Type B pancreatic cell (in vitro differentiated cells): Measurements from ENCODE around the gene RAB35. TPM values are rescaled to one million over a fixed set of nuclear protein-coding genes. Genes with fewer than 3 reads are reported as not detected.

Experiments
- DNase-seq: peaks from one replicate; pipeline ENCODE4 v3.0.0; 2021; ENCODE audit warnings: mixed read lengths; ENCODE audit not compliant: unreplicated experiment; ENCODE audit errors: extremely low spot score
- H3K27ac Mint-ChIP-seq: 2 replicates; pipeline ENCODE4 v1.8.0; 2021; ENCODE audit warnings: mild to moderate bottlenecking, mixed read lengths
- H3K27me3 Mint-ChIP-seq: 2 replicates; pipeline ENCODE4 v1.8.0; 2021; ENCODE audit warnings: mixed read lengths
- H3K36me3 Mint-ChIP-seq: 2 replicates; pipeline ENCODE4 v1.8.0; 2021; ENCODE audit warnings: mixed read lengths
- H3K4me1 Mint-ChIP-seq: one replicate; pipeline ENCODE4 v1.8.0; 2021; ENCODE audit warnings: mixed read lengths; ENCODE audit not compliant: unreplicated experiment
- H3K4me3 Mint-ChIP-seq: 2 replicates; pipeline ENCODE4 v1.8.0; 2021; ENCODE audit warnings: mild to moderate bottlenecking, mixed read lengths
- H3K9me3 Mint-ChIP-seq: 2 replicates; pipeline ENCODE4 v1.8.0; 2021; ENCODE audit warnings: mixed read lengths
- total RNA-seq: library from RNA; stranded (reverse); gene quantifications from 2 replicates; pipeline ENCODE4 v1.2.1, GENCODE V29; 2021; ENCODE audit warnings: low replicate concordance
- TF ChIP-seq, protein P1 (sequence below): fragments of 200-600 bp; sonication (generic); conservative IDR thresholded peaks from 2 replicates; pipeline ENCODE4 v1.5.0; 2021; ENCODE audit warnings: antibody characterized with exemption, mild to moderate bottlenecking

RAB35 gene
- total RNA-seq, 1 donor from 2014 or later, result 42.3 TPM

DNA sequence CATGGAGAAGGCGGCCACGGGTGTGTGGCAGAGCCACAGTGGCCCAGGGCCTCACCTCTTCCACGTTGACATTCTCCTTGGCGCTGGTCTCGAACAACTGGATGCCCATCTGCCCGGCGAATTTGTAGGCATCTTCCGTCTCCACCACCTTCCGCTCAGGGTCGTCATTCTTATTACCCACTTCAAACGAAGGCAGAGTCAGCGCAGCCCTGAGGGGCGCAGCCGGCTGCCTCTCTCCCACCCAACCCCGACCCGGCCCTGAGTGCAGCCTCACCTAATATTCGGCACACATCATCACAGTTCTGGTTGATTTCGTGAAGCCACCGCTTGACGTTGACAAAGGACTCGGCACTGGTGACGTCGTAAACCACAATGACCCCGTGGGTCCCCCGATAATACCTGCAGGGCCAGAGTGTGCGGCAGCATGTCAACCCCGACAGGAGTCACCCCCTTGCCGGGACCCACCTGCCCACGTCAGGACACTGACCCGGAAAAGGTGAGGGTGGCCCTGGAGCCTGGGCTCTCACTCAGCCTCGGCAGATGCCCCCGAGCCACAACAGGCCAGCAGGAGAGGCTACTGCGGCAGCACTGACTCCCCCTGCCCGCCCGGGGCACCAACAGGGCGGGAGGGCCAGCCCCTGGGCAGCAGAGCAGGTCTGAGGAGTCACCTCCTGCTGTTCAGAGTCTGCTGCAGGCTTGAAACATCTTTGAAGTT lies 17.6 kb downstream of the RAB35 start:
- TF ChIP-seq, protein P1, sequence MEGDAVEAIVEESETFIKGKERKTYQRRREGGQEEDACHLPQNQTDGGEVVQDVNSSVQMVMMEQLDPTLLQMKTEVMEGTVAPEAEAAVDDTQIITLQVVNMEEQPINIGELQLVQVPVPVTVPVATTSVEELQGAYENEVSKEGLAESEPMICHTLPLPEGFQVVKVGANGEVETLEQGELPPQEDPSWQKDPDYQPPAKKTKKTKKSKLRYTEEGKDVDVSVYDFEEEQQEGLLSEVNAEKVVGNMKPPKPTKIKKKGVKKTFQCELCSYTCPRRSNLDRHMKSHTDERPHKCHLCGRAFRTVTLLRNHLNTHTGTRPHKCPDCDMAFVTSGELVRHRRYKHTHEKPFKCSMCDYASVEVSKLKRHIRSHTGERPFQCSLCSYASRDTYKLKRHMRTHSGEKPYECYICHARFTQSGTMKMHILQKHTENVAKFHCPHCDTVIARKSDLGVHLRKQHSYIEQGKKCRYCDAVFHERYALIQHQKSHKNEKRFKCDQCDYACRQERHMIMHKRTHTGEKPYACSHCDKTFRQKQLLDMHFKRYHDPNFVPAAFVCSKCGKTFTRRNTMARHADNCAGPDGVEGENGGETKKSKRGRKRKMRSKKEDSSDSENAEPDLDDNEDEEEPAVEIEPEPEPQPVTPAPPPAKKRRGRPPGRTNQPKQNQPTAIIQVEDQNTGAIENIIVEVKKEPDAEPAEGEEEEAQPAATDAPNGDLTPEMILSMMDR, result no peak
- no peak overlapping the region for H3K27ac Mint-ChIP-seq
- H3K9me3 Mint-ChIP-seq, result no peaks in the 10 kb centered on the region
- H3K27me3 Mint-ChIP-seq, result no peaks in the 10 kb centered on the region
- no peaks in the 10 kb centered on the region for H3K36me3 Mint-ChIP-seq
- no peak for DNase-seq
- H3K4me3 Mint-ChIP-seq, result no peak overlapping the region
- H3K4me1 Mint-ChIP-seq, result peaks cover 9% of the 10 kb centered on the region

DNA sequence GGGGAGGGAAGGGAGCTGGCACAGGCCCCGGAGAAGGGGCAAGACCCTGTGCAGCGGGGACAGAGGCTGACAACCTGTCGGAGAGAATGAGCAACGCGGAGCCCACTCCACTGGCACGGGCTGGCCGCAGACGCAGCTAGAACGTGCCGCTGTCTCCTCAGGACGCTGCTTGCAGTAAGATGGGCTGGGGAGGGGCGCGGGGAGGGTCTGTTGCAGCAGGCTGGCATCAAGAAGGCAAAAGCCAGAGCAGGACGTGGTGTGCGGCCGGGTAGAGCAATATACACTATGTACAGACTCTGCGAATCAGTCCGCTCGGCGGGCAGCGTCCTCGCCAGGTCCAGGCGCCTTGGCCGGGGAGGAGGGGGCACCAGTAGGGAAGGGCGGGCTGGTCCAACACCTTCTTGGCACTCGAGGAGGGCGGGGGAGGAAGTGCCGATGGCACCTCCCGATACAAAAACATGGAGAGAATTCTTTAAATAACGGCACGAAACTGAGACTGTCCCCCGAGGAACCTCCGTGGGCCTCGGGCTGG lies 19.8 kb downstream of the RAB35 start:
- Mint-ChIP-seq H3K27ac (no peak overlapping the region), H3K4me1 (peaks cover 13% of the 10 kb centered on the region), H3K27me3 (no peaks in the 10 kb centered on the region), H3K4me3 (no peak overlapping the region), H3K36me3 (no peaks in the 10 kb centered on the region), H3K9me3 (no peaks in the 10 kb centered on the region)
- TF ChIP-seq, protein P1, result no peak
- no peak for DNase-seq

DNA sequence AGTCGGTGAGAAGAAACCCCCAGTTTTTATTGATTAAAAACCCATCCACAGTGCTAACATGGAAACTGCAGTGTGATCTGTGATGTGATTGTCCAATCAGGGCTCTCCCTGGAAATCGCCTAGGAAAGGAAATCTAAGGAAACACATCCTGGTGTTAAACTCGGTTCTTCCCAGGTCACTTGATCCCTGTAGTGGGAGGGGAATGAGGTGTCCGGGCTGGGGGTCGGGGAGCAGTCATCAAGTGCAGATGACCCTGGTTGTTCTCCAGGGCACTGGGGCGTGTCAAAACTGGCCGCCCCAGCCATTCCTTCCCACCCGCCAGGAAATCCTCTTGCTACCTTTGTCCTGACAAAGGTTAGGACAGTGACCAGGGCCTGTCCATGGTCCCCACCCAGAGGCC lies 20.8 kb downstream of the RAB35 start:
- DNase-seq, result no peak

DNA sequence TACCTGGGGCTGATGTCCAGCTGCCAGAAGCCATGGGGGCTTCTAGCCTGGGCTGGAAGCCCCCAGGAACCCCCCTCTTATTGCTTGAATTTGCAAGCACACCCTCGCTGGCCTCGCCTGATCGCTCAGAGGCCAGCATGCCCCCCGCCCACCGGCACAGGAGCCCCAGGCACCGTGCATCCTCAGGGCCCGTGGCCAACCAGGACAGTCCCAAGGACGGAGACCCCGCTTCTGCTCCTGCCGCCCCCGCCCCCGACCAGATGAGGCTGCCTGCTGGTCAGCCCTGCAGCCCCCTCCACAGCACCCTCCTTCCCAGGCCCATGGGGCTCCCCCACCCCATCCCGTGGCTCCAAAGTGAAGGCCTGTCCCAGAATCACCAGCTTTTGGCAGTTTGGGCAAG lies 21.2 kb downstream of the RAB35 start:
- no peak for DNase-seq
- Mint-ChIP-seq H3K9me3 (no peaks in the 10 kb centered on the region), H3K27me3 (no peaks in the 10 kb centered on the region), H3K27ac (no peak overlapping the region), H3K4me3 (no peak overlapping the region), H3K4me1 (peaks cover 18% of the 10 kb centered on the region), H3K36me3 (peaks cover 7% of the 10 kb centered on the region)
- TF ChIP-seq, protein P1, result no peak

More for the DNA sequence above, 20.8 kb downstream of the RAB35 start:
- Mint-ChIP-seq H3K27ac (no peak overlapping the region), H3K27me3 (no peaks in the 10 kb centered on the region), H3K36me3 (peaks cover 7% of the 10 kb centered on the region), H3K9me3 (no peaks in the 10 kb centered on the region), H3K4me3 (no peak overlapping the region), H3K4me1 (peaks cover 18% of the 10 kb centered on the region)
- TF ChIP-seq, protein P1, result no peak

DNA sequence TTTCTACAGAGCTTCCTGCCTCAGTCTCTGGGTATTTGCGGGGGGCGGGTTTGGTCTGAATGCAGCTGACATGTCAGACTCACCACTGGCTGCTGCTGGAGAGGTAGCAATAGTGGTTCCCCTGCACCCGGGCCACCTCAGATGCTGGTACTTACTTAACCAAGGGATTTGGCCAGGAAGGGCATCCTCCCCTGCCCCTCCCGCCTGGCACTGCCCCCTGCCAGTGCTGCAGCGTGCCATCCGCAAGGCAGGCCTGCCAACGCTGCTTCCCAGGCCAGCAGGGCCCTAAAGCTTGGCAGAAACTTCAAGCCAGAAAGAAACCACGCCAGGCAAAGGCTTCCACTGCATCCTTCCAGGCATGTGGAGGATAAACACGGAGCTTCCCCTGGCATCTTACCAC lies 22.1 kb downstream of the RAB35 start:
- Mint-ChIP-seq H3K36me3 (peaks cover 7% of the 10 kb centered on the region), H3K4me3 (no peak overlapping the region), H3K9me3 (no peaks in the 10 kb centered on the region), H3K27ac (no peak overlapping the region), H3K4me1 (peaks cover 18% of the 10 kb centered on the region), H3K27me3 (no peaks in the 10 kb centered on the region)
- TF ChIP-seq, protein P1, result no peak
- no peak for DNase-seq
